ENCODE measurements around the gene MCRIP1. TPM values are rescaled to one million over a fixed set of nuclear protein-coding genes. Genes with fewer than 3 reads are reported as not detected.

MCRIP1 gene
- total and polyA plus RNA-seq, 2 of the 13 experiments (the other 11 are each of a cell fraction or from before 2014, with no cell fraction given) = 79.7 to 84.9 TPM

DNA sequence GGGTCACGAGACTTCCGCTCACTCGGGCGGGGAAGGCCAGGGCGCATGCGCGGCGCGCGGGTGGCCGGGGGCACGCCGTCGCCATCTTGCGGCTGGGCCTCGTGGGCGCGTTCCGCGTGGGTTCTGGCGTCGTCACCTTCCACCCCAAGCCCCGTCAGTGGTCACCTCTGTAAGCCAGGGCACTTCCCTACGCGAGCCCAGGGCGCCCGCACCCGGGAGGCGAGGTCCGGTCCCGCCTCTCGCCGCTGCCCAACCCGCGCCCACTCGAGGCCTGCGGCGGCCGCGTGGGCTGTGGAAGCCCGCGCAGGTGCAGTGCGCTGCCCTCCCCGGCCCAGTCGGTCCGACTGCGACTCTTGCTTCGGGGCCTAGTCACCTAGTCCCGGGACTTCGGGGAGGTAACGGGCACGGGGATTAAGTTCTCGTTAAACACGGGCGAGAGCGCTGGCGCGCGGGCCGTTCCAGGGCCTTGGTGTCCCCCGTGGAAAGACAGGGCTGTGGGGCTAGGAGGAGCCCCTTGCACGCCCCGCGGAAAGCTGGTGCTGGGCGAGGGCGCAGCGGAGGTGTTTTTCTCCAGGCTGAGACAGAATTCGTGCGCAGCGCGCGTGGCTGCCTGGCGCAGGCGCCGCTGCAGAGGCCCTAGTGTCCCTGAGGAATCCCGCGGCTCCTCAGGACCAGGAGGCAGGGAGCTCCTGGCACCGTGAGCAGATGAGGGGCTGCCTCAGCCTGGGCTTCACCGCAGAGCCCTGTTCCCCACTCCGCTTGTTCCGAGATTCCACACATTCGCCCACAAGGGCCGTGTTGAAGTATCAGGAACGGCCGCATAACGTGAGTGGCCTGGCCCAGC lies 38.5 kb upstream of the MCRIP1 start (continued):
- TF ChIP-seq, protein P1, sequence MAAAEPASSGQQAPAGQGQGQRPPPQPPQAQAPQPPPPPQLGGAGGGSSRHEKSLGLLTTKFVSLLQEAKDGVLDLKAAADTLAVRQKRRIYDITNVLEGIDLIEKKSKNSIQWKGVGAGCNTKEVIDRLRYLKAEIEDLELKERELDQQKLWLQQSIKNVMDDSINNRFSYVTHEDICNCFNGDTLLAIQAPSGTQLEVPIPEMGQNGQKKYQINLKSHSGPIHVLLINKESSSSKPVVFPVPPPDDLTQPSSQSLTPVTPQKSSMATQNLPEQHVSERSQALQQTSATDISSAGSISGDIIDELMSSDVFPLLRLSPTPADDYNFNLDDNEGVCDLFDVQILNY (CRISPR knock-in tag; conservative IDR thresholded peaks at IDR 0.05) = peak; percentile 62
- TF ChIP-seq TBX3 (IDR thresholded peaks at IDR 0.05; ENCODE audit: borderline replicate concordance) = peak; percentile 59
- TF ChIP-seq HMGA1 (CRISPR knock-in tag; conservative IDR thresholded peaks at IDR 0.05) = no peak
- 0 out of 2 replicates have a peak, but pooled peaks have one; percentile 48 for TF ChIP-seq ZKSCAN5 (CRISPR knock-in tag; IDR thresholded peaks at IDR 0.05)
- TF ChIP-seq FOSL1 (CRISPR knock-in tag; IDR thresholded peaks at IDR 0.05; ENCODE audit: borderline replicate concordance) = no peak
- peak; percentile 51; the same call in 1 of the 2 replicates for TF ChIP-seq GATAD2A (CRISPR knock-in tag; IDR thresholded peaks at IDR 0.05)
- TF ChIP-seq PHF21A (CRISPR knock-in tag; IDR thresholded peaks at IDR 0.05) = peak; percentile 42; the same call in 1 of the 2 replicates
- TF ChIP-seq CHD4 (IDR thresholded peaks at IDR 0.05; ENCODE audit: borderline replicate concordance, low read length) = peak; percentile 81
- TF ChIP-seq, protein P2, sequence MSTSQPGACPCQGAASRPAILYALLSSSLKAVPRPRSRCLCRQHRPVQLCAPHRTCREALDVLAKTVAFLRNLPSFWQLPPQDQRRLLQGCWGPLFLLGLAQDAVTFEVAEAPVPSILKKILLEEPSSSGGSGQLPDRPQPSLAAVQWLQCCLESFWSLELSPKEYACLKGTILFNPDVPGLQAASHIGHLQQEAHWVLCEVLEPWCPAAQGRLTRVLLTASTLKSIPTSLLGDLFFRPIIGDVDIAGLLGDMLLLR (CRISPR knock-in tag; IDR thresholded peaks at IDR 0.05) = peak; percentile 99
- peak; percentile 96 for TF ChIP-seq ZNF788 (CRISPR knock-in tag; IDR thresholded peaks at IDR 0.05; ENCODE audit: borderline replicate concordance)
- TF ChIP-seq GATAD1 (CRISPR knock-in tag; IDR thresholded peaks at IDR 0.05) = peak; percentile 86
- peak; percentile 89 for TF ChIP-seq ZNF766 (CRISPR knock-in tag; IDR thresholded peaks at IDR 0.05; ENCODE audit: borderline replicate concordance)
- 0 out of 2 replicates have a peak, but pooled peaks have one; percentile 14 for TF ChIP-seq ZNF572 (CRISPR knock-in tag; IDR thresholded peaks at IDR 0.05)
- 0 out of 2 replicates have a peak, but pooled peaks have one; percentile 91 for TF ChIP-seq ZFP82 (CRISPR knock-in tag; IDR thresholded peaks at IDR 0.05; ENCODE audit: borderline replicate concordance)
- TF ChIP-seq WIZ (CRISPR knock-in tag; IDR thresholded peaks at IDR 0.05) = no peak; the same call in 1 of the 2 replicates
- TF ChIP-seq KAT8 (CRISPR knock-in tag; IDR thresholded peaks at IDR 0.05) = peak; percentile 81
